DMS153 (cell line): ENCODE data around the gene ADAMTSL1.

Experiments
- DNase-seq: peaks from one replicate; lab custom pipeline; 2025; lab: John Stamatoyannopoulos, UW

ADAMTSL1 gene

DNA sequence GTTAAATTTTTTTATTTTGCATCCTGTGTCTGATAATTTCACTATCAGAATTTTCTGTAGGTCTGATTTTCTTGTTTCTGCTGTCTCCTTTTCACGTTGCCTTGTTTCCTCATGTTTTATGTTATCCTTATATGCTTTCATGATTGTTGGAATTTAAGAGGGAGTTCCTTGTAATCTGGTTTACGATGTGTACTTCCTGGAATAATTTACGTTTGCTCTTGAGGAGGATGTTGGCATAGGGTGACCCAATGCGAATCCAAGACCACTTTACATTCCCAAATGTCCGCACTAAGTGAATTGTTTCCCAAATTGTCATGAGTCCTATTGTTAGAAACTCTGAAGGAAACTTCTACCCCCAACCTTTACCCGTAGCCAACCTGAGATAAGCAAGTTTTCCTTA lies 80.3 kb downstream of the ADAMTSL1 start:
- no peak for DNase-seq

DNA sequence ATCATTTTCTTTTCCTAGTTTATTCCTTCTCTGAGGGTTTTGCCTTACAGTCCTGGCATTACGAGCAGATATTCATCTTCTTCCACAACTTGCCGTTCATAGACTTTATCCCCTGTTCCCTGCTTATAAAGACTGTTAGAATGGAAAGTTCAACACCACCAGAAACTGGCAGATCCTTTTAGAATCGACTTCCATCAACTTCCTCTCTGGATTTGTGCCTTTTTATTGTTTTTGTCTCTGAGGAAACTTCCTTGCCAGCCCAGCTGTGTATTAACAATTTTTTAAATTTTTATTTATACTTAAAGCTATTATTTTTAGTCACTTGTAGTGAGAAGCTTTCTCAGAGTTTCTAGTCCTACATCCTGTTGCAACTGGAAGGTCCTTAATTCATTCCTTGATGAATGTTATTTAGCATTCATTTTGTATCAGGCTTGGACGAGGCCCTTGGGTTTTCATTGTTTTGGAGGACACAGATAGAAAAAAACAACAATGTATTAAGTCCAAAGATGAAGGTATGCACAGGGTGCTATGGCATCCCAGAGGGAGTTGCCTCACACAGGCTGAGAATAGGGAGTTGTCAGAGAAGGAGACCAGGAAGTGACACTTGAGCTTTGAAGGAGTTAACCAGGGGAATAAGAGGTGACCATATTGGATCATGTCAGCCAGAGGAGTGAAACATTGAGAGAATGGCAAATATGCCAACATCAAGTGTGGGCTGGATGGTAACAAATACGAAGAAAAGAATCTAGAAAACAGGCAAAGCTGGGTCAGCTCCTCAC lies 81.3 kb downstream of the ADAMTSL1 start:
- no peak for DNase-seq

DNA sequence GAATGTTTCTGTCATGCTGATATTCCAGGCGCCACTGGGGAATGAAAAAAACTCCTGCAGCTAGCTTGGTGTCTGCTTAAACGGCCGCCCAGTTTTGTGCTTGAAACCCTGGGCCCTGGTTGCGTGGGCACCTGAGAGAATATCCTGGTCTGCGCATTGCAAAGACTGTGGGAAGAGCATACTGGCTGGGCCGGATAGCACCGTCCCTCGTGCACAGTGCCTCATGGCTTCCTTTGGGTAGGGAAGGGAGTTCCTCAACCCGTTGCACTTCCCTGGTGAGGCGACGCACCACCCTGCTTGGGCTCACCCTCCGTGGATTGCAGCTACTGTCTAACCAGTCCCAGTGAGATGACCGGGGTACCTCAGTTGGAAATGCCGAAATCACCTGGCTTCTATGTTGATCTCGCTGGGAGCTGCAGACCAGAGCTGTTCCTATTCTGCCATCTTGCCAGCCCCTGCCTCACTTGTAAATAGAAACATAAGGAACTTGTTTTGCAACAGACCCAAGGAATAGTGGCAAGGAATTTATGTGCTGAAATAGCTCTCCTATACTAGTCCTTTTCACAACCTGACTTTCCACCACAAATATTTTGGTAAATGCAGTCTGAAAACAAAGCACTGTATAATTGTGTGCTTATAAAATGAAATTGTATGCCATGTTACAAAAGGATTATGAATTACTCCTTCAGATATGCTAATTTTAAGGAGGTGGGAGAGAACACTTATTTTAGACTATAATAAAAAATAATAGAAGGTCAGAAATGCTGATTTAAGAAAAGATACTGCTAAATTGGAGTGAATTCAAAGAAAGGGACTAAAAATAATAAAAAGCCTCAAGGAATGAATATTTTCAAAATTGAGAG lies 90.3 kb downstream of the ADAMTSL1 start:
- DNase-seq = no peak

DNA sequence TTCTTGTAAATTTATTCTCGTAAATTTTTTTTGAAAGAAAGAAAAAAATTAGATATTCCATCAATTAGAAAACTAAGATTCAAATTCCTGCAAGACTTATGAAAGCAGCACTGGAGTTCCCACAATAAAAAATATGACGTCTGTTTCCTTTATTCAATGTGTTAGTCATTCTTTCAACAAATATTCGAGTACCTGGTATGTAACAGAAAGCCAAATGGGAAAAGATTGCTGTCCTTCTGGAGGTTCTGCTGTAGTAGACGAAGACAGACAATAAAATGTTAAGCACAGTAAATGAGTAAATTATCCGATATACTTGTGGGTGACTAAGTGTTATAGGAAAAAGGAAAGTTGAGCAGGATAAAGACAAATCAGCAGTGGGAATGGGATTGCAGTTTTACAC lies 92.2 kb downstream of the ADAMTSL1 start:
- no peak for DNase-seq

DNA sequence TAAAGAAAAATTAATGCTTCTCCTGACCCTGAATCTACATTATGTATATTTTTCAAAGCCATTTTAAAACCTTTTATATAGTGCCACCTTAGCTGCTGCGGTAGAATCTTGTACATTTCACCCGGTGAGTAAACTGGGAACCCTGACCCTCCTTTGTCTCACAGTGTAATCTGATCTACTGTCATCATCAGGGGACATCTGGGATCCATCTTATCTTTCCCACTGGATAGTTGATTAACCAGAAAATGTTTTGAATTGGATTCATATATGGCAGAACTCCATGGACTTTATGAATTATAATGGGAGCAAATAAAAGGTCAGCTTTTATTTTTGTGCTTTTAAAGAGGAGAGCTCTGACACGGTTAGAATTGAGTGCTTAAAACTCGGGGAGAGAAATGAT lies 95.0 kb downstream of the ADAMTSL1 start:
- peak; percentile 59 for DNase-seq

DNA sequence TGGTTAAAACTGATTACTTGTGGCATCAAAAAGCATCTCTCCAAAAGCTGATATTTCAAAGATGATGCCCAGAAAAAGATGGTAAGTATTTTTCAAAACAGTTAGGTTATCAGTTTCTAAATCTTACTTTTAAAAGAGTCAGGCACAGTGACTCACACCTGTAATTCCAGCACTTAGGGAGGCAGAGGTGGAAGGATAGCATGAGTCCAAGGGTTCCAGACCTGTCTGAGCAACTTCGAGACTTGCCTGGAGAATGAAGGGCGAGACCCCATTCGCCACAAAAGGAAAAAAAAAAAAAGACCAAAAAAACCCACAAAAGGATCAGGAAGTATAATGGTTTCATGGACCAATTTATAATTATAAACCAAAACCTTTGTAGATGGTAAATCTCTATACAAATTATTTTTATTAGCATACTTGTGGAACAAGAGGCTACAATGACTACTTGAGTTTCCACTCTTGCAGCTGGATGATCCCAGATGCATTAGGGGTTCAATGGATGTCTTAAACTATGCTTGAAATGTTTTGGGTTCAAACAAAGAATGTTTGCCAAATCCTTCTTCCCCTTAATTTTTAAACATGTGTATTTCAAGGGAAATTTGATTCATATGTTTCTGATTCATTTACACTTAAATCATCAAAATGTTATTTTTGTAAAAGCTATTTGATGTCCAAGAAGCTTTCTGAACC lies 96.1 kb downstream of the ADAMTSL1 start:
- DNase-seq = no peak

DNA sequence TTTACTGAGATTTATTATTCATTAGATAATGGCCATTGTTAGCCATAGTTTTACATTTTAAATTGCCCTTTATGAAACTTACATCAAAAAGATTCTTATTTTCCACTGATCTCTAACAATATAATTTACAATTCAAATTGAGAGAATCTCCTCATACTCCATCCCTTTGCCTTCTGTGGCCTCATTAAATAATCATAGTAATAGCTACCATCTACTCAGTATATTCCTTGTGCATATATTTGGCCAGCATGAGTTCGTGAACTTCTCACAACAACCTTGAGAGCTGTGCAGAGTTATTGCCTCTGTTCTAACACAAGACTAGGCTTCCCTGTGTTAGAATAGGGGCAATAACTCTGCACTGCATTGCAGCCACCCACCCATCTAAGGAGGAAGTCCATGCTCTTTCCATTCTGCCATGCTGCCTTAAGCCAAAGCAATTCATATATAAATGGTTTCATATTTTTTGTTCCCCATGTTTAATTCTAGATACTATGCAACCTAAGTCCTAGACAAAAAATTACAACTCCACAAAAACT lies 99.1 kb downstream of the ADAMTSL1 start:
- no peak for DNase-seq

DNA sequence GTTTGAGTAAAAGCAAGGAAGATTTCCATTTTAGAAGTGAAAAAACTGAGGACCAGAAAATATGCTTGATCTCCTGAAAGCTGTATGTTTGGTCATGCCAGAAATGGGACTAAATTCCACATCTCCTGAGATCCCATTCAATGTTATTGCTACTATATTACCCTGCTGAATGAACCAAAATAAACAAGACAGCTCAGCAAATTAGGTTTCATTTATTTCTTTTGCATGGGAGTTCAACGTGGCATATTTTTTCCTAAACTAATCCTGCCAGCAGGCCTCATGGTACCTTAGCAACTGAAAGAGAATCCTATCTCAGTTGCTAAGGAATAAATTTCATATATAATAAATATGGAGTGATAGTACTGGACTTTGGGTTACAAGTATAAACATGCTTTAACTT lies 101.7 kb downstream of the ADAMTSL1 start:
- DNase-seq = no peak

DNA sequence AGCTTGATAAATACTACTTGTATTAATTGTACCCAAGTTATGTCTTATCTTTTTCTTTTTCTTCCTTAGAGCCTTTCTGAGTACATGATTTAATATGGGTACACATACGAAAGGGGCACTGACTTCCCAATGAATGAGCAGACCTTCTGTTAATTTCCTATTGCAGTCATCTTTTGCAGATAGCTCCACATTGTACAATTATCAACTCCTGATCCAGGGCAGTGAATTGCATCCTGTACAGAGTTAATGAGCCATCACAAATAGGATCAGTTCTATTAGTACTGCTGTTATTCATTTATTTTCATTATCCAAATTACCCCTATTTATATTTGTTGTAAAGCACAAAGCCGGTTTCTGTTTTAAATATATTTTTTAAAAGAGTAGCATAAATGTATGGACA lies 105.6 kb downstream of the ADAMTSL1 start:
- no peak for DNase-seq

DNA sequence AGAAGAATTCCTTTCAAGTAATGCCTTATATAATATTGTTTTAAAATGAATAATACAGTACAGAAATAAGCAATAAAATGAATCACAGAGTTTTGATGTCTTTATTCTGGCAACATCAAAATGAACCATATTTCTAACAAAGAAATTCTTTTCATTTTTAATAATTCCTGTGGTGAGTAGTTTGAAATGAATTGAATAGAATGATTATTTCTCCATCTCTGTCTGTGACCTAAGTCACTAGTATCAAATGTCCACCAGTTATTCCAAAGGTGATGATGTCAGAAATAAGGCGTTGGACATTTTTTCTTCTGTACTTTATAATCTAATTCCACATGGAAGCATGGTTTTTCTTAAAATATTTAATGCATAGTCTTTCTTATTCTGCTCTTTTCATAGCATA lies 106.2 kb downstream of the ADAMTSL1 start:
- DNase-seq = no peak

DNA sequence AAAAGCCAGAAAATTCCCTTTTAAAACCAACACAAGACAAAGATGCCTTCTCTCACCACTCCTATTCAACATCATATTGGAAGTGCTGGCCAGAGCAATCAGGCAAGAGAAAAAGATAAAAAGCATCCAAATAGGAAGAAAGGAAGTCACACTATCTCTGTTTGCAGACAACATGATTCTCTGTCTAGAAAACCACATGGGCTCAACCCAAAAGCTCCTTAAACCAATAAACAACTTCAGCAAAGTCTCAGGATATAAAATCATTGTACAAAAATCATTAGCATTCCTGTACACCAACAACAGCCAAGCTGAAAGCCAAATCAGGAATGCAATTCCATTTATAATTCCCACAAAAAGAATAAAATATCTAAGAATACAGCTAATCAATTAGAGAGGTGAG lies 112.0 kb downstream of the ADAMTSL1 start:
- no peak for DNase-seq

DNA sequence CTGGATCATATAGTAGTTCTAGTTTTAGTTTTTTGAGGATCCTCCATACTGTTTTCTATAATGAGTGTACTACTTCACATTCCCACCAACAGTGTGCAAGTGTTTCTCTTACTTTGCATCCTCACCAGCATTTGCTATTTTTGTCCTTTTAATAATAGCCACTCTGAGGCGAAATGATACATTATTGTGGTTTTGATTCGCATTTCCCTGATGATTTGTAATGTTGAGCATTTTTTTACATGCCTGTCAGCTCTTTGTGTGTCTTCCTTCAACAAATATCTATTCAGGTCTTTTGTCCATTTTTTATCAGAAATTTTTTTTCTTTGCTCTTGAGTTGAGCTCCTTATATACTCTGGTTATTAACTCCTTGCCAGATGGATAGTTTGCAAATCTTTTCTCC lies 114.0 kb downstream of the ADAMTSL1 start:
- no peak for DNase-seq

DNA sequence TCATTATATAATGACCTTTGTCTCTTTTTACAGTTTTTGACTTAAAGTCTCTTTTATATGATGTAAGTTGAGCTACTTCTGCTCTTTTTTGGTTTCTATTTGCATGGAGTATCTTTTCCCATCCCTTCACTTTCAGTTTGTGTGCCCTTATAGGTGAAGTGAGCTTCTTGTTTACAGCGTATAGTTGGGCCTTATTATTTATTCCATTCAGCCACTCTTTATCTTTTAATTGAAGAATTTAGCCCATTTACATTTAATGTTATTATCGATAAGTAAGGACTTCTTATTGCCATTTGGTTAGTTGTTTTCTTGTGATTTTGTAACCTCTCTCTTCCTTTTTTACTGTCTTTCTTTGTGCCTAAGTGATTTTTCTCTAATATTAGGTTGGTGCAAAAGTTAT lies 117.3 kb downstream of the ADAMTSL1 start:
- DNase-seq = no peak

DNA sequence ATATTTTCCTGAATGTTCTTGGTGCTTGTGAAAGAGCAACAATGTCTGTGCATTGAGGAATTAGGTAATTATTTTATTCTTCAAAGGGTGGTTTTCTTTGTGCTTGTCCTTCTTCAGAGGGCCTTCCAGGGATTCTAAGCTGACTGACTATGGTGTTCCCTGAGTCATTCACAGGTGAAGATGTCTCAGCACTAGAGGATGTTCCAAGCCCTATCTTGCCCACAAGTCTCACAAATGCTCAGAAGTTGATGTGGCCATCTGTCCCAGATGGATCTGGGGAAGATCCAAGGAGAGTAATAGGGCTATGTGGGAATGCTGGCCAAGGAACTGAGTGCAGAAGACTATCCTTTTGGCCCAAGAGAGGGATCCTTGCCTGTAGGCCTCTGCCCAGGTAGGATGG lies 120.9 kb downstream of the ADAMTSL1 start:
- no peak for DNase-seq

DNA sequence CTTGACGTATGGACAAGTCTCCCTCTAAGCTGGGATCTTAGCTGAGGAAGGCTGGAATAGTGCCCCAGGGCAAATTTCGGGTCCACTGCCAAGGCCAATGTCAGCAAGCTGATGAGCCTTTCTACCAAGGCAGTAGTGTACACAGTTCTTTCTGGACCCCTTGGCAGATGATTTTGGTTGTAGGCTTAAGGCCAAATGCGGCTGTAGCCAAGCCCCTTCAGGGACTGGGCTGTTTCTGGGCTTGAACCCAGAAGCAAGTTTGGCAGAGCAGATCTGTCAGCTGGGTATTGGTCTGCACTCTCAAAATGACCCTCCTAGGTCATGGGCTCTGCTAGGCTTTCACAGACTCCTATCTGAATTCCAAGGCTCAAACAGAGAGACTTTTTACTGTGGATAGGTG lies 121.6 kb downstream of the ADAMTSL1 start:
- no peak for DNase-seq

DNA sequence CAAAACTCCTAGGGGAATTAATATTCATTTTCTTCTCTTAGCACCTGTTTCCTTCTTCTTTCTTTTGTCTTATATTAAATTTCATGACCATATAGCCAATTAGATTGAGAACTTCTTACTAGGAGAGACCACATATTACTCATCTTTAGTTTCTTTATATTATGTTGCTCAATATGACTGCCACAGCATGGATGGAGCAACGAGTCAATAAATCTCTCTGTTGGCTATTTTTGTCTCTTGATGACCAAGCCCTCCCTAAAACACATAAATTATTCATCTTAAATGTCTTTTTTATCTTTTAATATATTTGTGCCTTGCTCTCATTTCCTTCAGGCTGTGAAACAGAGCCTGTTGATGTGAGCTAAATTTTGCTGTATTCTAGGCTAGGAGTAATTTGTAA lies 123.0 kb downstream of the ADAMTSL1 start:
- no peak for DNase-seq

DNA sequence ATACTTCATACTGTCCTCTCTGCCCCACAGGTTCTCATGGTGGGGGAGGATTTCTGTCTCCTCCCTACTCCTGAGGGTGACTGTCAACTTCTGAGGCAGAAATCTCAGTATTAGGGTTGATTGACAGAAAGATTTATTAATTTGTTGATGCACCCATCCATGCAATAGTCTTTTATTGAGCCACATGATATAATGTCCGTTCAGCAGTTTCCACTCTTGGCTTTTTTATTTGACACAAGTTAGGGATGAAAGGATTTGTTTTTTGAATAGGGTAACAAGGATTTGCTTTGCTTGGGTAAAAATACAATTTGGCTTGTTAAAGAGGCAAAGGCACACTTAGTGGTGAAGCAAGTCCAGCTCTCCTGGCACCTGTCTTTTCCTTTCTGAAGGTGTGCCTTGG lies 125.0 kb downstream of the ADAMTSL1 start:
- no peak for DNase-seq

DNA sequence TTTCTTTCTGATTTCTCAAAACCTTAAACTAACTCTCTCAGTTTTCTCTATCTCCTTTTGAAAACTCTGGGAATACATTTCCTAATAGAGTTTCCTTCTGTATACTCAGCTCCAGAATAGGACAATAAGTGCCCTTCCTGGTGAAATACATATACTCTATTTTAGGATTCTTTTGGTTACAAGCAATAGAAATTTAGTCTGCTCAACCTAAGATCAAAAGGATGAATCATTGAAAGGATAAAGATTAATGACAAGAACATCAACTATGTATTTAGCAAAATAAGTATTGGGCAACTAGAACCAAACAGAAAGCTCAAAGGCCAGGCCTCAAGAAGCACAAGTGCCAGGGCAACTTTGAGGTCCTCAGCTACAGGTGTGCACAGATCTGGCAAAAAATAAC lies 127.1 kb downstream of the ADAMTSL1 start:
- DNase-seq = no peak

DNA sequence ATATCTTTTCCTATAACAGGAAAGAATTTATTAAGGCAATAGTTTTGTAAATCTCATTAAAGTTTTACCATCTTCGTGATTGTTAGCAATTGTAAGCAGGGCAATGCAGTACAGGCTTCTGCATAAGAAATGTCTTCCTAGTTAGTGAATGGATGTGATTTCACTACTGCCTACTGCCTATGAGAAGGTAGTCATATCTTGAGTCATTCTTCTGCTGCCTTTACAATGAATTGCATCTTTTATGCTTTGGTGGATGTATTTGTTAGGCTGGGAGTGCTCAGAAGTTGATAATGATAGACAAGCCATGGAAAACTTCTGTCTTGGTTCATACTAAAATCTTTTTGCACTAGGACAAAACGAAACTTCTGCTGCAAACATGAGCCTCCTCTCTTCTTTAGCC lies 128.0 kb downstream of the ADAMTSL1 start:
- DNase-seq = no peak

DNA sequence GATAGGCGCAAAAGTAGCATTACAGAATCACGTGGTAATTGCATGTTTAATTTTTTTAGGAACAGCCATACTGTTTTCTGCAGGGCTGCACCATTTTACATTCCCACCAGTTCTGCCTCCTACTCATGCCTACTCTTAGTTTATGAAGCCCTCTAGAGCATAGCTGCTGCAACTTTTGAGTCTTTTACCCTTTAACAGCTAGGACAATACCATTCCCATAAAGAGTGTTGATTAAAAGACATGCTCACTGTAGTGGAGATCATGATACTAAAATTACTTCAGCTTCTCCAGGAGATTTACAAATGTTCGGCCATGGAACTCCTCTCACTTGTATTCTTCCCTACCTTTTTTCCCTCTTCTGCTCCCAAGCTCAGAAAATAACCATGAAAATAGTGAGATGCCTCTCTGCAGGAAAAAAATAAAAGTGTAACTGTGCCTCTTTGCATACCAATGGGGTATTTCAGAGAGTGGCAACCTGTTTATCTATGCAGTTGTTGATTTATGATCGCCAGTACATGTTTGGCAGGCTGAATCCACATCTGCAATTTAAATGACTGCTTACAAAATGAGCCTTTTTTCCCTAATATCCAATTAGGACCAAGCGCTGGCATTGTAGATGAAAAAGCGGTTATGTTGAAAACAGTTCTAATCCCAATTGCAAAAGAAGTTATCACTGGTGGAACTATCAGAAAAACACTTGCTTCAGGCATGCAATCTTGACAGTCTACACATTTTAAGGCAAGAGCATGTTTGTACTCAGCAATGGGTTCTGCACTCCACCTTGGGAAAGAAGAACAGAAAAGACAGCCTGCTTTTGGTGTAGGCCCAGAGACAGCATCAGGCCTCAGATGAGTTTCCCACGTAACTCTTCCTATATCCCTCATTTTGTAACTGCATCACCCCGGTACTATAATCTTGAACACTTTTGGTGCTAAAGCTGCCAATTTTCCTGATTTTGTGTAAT lies 131.1 kb downstream of the ADAMTSL1 start:
- no peak for DNase-seq

DNA sequence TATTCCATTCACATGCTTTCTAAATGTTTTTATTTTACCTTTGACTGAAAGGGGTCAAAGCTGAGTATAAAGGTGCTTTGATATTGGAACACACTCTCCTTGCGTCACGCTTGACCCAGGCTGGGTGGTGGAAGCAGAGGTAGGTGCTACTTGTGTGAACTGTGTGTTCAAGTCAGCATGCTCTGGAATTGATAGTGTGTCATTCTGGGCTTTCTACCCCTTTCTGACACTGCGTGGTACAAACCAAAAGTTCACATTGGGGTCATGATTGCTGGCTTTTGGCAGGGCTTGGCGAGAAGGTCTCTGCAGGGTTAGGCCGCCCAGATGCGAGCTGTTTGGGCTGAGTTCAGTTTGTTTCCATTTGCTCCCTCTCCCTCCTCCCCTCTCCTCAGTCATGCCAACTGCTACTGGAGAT lies 131.8 kb downstream of the ADAMTSL1 start:
- no peak for DNase-seq
